ENCODE results near the gene NRAP. TPM values are rescaled to one million over a fixed set of nuclear protein-coding genes. Genes with fewer than 3 reads are reported as not detected.

The NRAP gene
- total and polyA plus RNA-seq, 12 donors = 168 to 1,999 (median 1,161) TPM

GRCh38 chr10:113578773-113579172, 85.1 kb downstream of the NRAP start:
- intact Hi-C loops (cut with DNase I) = no loop called here
- no peak for TF ChIP-seq CTCF (IDR thresholded peaks at IDR 0.05)
- ATAC-seq (no peak), DNase-seq (no peak)
- Histone ChIP-seq H3K27ac (no peak overlapping the region), H3K4me1 (no peaks in the 10 kb centered on the region), H3K9me3 (no peaks in the 10 kb centered on the region), H3K4me3 (no peak overlapping the region), H3K36me3 (no peaks in the 10 kb centered on the region), H3K27me3 (no peaks in the 10 kb centered on the region)
- 85 to 93% methylated on average over 1 of the region's 1 CpG for WGBS, 2 donors

- DNase-seq (no peak), ATAC-seq (peak in 1 of 8 donors; percentile 37)
- Histone ChIP-seq H3K4me3 (no peak overlapping the region), H3K27me3 (no peaks in the 10 kb centered on the region), H3K4me1 (no peaks in the 10 kb centered on the region), H3K9me3 (no peaks in the 10 kb centered on the region), H3K27ac (no peak overlapping the region), H3K36me3 (no peaks in the 10 kb centered on the region)
- intact Hi-C loops (cut with DNase I) = no loop called here
- WGBS, 2 donors = 64 to 69% methylated on average over 4 of the region's 4 CpGs
- TF ChIP-seq CTCF (IDR thresholded peaks at IDR 0.05) = no peak
These were observed 87.0 kb downstream of the NRAP start for GRCh38 chr10:113576852-113577251.

- no peak for TF ChIP-seq CTCF (IDR thresholded peaks at IDR 0.05)
- no peaks in the 10 kb centered on the region for H3K9me3 ChIP-seq
- peaks cover 0 to 6% (median 0%) of the 10 kb centered on the region in 7 donors for H3K27me3 ChIP-seq
- no peak for ATAC-seq
- no peak for DNase-seq
- intact Hi-C loops (cut with DNase I) = no loop called here
- H3K4me3 ChIP-seq = no peak overlapping the region
- no peaks in the 10 kb centered on the region for H3K36me3 ChIP-seq
- H3K27ac ChIP-seq = no peak overlapping the region
- H3K4me1 ChIP-seq = peaks cover 0 to 4% (median 0%) of the 10 kb centered on the region in 9 donors
- 78 to 86% methylated on average over 1 of the region's 1 CpG for WGBS, 2 donors
These were observed 90.5 kb downstream of the NRAP start for GRCh38 chr10:113573368-113573767.

GRCh38 chr10:113572520-113573290, 91.1 kb downstream of the NRAP start:
- ATAC-seq (no peak), DNase-seq (no peak)
- 23 to 24% methylated on average over 11 of the region's 11 CpGs for WGBS, 2 donors
- H3K9me3 ChIP-seq = no peaks in the 10 kb centered on the region
- H3K36me3 ChIP-seq = no peaks in the 10 kb centered on the region
- TF ChIP-seq CTCF (IDR thresholded peaks at IDR 0.05) = no peak
- no peak overlapping the region for H3K4me3 ChIP-seq
- intact Hi-C loops (cut with DNase I) = no loop called here
- peaks cover 0 to 4% (median 0%) of the 10 kb centered on the region in 9 donors for H3K4me1 ChIP-seq
- no peak overlapping the region for H3K27ac ChIP-seq
- peaks cover 0 to 6% (median 0%) of the 10 kb centered on the region in 7 donors for H3K27me3 ChIP-seq
